H9 (cell line): ENCODE results near the gene LRRC38. TPM values are rescaled to one million over a fixed set of nuclear protein-coding genes. Genes with fewer than 3 reads are reported as not detected.

Source experiments
- DNase-seq: peaks from one replicate; pipeline ENCODE4 v3.0.0-alpha.2; 2017
- H2AFZ ChIP-seq: one replicate; pipeline ENCODE4 v1.6.1; 2013; ENCODE audit warnings: mild to moderate bottlenecking, low read length, control low read depth, moderate library complexity
- H2AK5ac ChIP-seq: 2 replicates; pipeline ENCODE4 v1.6.1; 2013; ENCODE audit warnings: low read length, control low read depth, mixed read lengths; ENCODE audit not compliant: insufficient read length
- H2BK120ac ChIP-seq: one replicate; pipeline ENCODE4 v1.6.1; 2013; ENCODE audit warnings: low read depth, mild to moderate bottlenecking, low read length, control low read depth, inconsistent platforms; ENCODE audit not compliant: poor library complexity, severe bottlenecking
- H2BK12ac ChIP-seq: 2 replicates; pipeline ENCODE4 v1.6.1; 2013; ENCODE audit warnings: low read length, control low read depth, mixed read lengths, low read depth; ENCODE audit not compliant: insufficient read length
- H2BK15ac ChIP-seq: 2 replicates; pipeline ENCODE4 v1.6.1; 2013; ENCODE audit warnings: low read depth, low read length, control low read depth
- H2BK20ac ChIP-seq: one replicate; pipeline ENCODE4 v1.6.1; 2013; ENCODE audit warnings: low read depth, mild to moderate bottlenecking, low read length, control low read depth, inconsistent platforms; ENCODE audit not compliant: poor library complexity, severe bottlenecking
- H2BK5ac ChIP-seq: 2 replicates; pipeline ENCODE4 v1.6.1; 2013; ENCODE audit warnings: low read length, control low read depth, mixed read lengths; ENCODE audit not compliant: insufficient read length
- H3K14ac ChIP-seq: 2 replicates; pipeline ENCODE4 v1.6.1; 2013; ENCODE audit warnings: low read length, control low read depth; ENCODE audit not compliant: insufficient read depth
- H3K18ac ChIP-seq: 2 replicates; pipeline ENCODE4 v1.6.1; 2013; ENCODE audit warnings: low read depth, mild to moderate bottlenecking, mixed read lengths, low read length, control low read depth; ENCODE audit not compliant: insufficient read length
- H3K23ac ChIP-seq: 2 replicates; pipeline ENCODE4 v1.6.1; 2013; ENCODE audit warnings: low read length, control low read depth, mixed read lengths, low read depth; ENCODE audit not compliant: insufficient read length
- H3K23me2 ChIP-seq: 2 replicates; pipeline ENCODE4 v1.6.1; 2013; ENCODE audit warnings: low read depth, mild to moderate bottlenecking, mixed read lengths, low read length, control low read depth; ENCODE audit not compliant: insufficient read length, poor library complexity, severe bottlenecking
- H3K27ac ChIP-seq: 2 replicates; pipeline ENCODE4 v1.5.1; 2013; ENCODE audit warnings: low read length, control low read depth, mixed read lengths, low read depth; ENCODE audit not compliant: insufficient read length
- H3K27me3 ChIP-seq: 2 replicates; pipeline ENCODE4 v1.6.1; 2013; ENCODE audit warnings: low read length, control low read depth, inconsistent platforms; ENCODE audit not compliant: insufficient read depth
- H3K4ac ChIP-seq: 2 replicates; pipeline ENCODE4 v1.6.1; 2013; ENCODE audit warnings: low read depth, mild to moderate bottlenecking, control low read depth, inconsistent platforms, low read length, moderate library complexity
- H3K4me1 ChIP-seq: 2 replicates; pipeline ENCODE4 v1.6.1; 2013; ENCODE audit warnings: low read length, control low read depth, inconsistent platforms; ENCODE audit not compliant: insufficient read depth
- H3K4me2 ChIP-seq: 2 replicates; pipeline ENCODE4 v1.6.1; 2013; ENCODE audit warnings: low read length, control low read depth, mixed read lengths; ENCODE audit not compliant: insufficient read length, insufficient read depth
- H3K56ac ChIP-seq: 2 replicates; pipeline ENCODE4 v1.6.1; 2013; ENCODE audit warnings: low read depth, mild to moderate bottlenecking, mixed read lengths, low read length, control low read depth; ENCODE audit not compliant: insufficient read length
- H3K79me1 ChIP-seq: 2 replicates; pipeline ENCODE4 v1.6.1; 2013; ENCODE audit warnings: low read depth, mild to moderate bottlenecking, moderate library complexity, low read length, control low read depth, inconsistent platforms; ENCODE audit not compliant: insufficient read depth, poor library complexity, severe bottlenecking
- H3K79me2 ChIP-seq: 2 replicates; pipeline ENCODE4 v1.6.1; 2013; ENCODE audit warnings: low read length, control low read depth, inconsistent platforms; ENCODE audit not compliant: insufficient read depth
- H3K9ac ChIP-seq: 2 replicates; pipeline ENCODE4 v1.6.1; 2013; ENCODE audit warnings: low read length, control low read depth, mixed read lengths; ENCODE audit not compliant: insufficient read length; ENCODE audit errors: extremely low read depth
- H3K9me3 ChIP-seq: one replicate; pipeline ENCODE4 v1.6.1; 2013; ENCODE audit warnings: low read depth, low read length, inconsistent platforms; ENCODE audit not compliant: control insufficient read depth
- H3T11ph ChIP-seq: one replicate; pipeline ENCODE4 v1.6.1; 2013; ENCODE audit warnings: mild to moderate bottlenecking, low read length, control low read depth, inconsistent platforms
- H4K20me1 ChIP-seq: one replicate; pipeline ENCODE4 v1.6.1; 2013; ENCODE audit not compliant: control insufficient read depth, insufficient read length, insufficient read depth
- H4K5ac ChIP-seq: 2 replicates; pipeline ENCODE4 v1.6.1; 2013; ENCODE audit warnings: low read depth, mild to moderate bottlenecking, mixed read lengths, low read length, control low read depth; ENCODE audit not compliant: insufficient read length
- H4K8ac ChIP-seq: replicated peaks from 2 replicates; pipeline ENCODE4 v1.6.1; 2013; ENCODE audit warnings: low read length, control low read depth, mixed read lengths, low read depth; ENCODE audit not compliant: insufficient read length
- H4K91ac ChIP-seq: 2 replicates; pipeline ENCODE4 v1.6.1; 2013; ENCODE audit warnings: low read depth, mild to moderate bottlenecking, moderate library complexity, mixed read lengths, low read length, control low read depth; ENCODE audit not compliant: insufficient read length
- H3K27ac Mint-ChIP-seq, 3 experiments: 2 replicates in 2 of 3; 3 replicates in 1 of 3; pipeline ENCODE4 v1.8.0; 2020 to 2021; ENCODE audit warnings: mixed read lengths in 3 of 3, mild to moderate bottlenecking in 1 of 3, moderate library complexity in 1 of 3
- H3K27me3 Mint-ChIP-seq: 2 replicates; pipeline ENCODE4 v1.8.0; 2021; ENCODE audit warnings: low read depth, mild to moderate bottlenecking, moderate library complexity, mixed read lengths
- H3K36me3 Mint-ChIP-seq, 3 experiments: 2 replicates in 2 of 3; 3 replicates in 1 of 3; pipeline ENCODE4 v1.8.0; 2020 to 2021; ENCODE audit warnings: low read depth in 3 of 3, mixed read lengths in 3 of 3; ENCODE audit not compliant: insufficient read depth in 1 of 3
- H3K4me1 Mint-ChIP-seq, 2 experiments: 2 replicates each; pipeline ENCODE4 v1.8.0; 2020; ENCODE audit warnings: mixed read lengths in 2 of 2
- H3K4me3 Mint-ChIP-seq, 2 experiments: 2 replicates in 1 of 2; 3 replicates in 1 of 2; pipeline ENCODE4 v1.8.0; 2020 to 2021; ENCODE audit warnings: mild to moderate bottlenecking in 2 of 2, mixed read lengths in 2 of 2, moderate library complexity in 1 of 2
- H3K9me3 Mint-ChIP-seq, 2 experiments: 2 replicates in 1 of 2; 3 replicates in 1 of 2; pipeline ENCODE4 v1.8.0; 2020; ENCODE audit warnings: mild to moderate bottlenecking in 2 of 2, mixed read lengths in 2 of 2, moderate library complexity in 1 of 2
- WGBS: extraction: QIAGEN DNeasy Blood & Tissue Kit; methylation state at CpG from one replicate; pipeline ENCODE4 v1.1.7; 2013; ENCODE audit warnings: missing lambda C conversion rate, low lambda C conversion rate, mixed read lengths; ENCODE audit not compliant: insufficient read length; ENCODE audit errors: extremely low coverage; 5-methylcytosine and 5-hydroxymethylcytosine counted together
- total RNA-seq: library from RNA; stranded (reverse); gene quantifications from 2 replicates; pipeline ENCODE4 v1.2.1, GENCODE V29; 2021
- TF ChIP-seq, protein P1 (sequence below): fragments of 200-600 bp; sonication (generic); conservative IDR thresholded peaks from 3 replicates; pipeline ENCODE4 v1.8.0; 2021; ENCODE audit warnings: antibody characterized with exemption, mild to moderate bottlenecking

The LRRC38 gene
- total RNA-seq, 1 experiment from 2014 or later: 0.72 TPM

DNA sequence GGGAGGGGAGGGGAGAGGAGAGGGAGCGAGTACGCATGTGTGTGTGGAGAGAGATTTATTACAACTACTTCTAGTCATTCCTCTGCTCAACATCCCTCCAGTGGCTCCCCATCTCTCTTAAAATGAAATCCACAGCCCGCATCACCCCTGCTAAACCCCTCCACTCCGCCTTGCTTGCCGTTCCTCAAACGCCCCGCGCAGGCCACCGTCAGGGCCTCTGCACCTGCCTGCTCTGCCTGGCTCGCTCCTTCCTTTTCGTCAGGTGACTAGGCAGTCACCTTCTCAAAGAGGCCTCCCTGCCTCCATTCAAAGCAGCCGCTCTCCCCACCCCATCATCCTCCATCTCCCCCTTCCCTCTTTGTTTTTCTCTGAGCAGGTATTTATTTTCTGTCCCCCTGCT lies 29.9 kb downstream of the LRRC38 start:
- no peaks in the 10 kb centered on the region for H3K23me2 ChIP-seq
- no peak overlapping the region for H2BK120ac ChIP-seq
- H3K79me2 ChIP-seq: no peaks in the 10 kb centered on the region
- no peak overlapping the region for H3K27ac ChIP-seq
- DNase-seq: no peak
- no peak overlapping the region for H3K4ac ChIP-seq
- no peak overlapping the region for H3K9ac ChIP-seq
- Mint-ChIP-seq H3K4me1 (no peaks in the 10 kb centered on the region), H3K4me3 (no peak overlapping the region), H3K36me3 (no peaks in the 10 kb centered on the region), H3K9me3 (peaks cover 0 to 45% of the 10 kb centered on the region in 2 experiments; a peak in 3 of 5 replicates), H3K27ac (no peak overlapping the region), H3K27me3 (peaks cover 3% of the 10 kb centered on the region)
- H3K4me1 ChIP-seq: no peaks in the 10 kb centered on the region
- no peak overlapping the region for H4K91ac ChIP-seq
- no peak overlapping the region for H2BK12ac ChIP-seq
- H3K56ac ChIP-seq: no peak overlapping the region
- WGBS: no CpG with 5 or more reads among the region's 12 CpGs
- no peak overlapping the region for H3K18ac ChIP-seq
- no peak overlapping the region for H3K14ac ChIP-seq
- no peaks in the 10 kb centered on the region for H3K79me1 ChIP-seq
- H2AFZ ChIP-seq: no peak overlapping the region
- no peak overlapping the region for H3K23ac ChIP-seq
- H4K5ac ChIP-seq: no peak overlapping the region
- no peaks in the 10 kb centered on the region for H4K20me1 ChIP-seq
- H2AK5ac ChIP-seq: no peak overlapping the region
- no peak overlapping the region for H2BK15ac ChIP-seq
- H4K8ac ChIP-seq: no peak overlapping the region
- no peak overlapping the region for H2BK5ac ChIP-seq
- H2BK20ac ChIP-seq: no peak overlapping the region
- H3K9me3 ChIP-seq: no peaks in the 10 kb centered on the region
- H3K4me2 ChIP-seq: no peak overlapping the region
- TF ChIP-seq, protein P1, sequence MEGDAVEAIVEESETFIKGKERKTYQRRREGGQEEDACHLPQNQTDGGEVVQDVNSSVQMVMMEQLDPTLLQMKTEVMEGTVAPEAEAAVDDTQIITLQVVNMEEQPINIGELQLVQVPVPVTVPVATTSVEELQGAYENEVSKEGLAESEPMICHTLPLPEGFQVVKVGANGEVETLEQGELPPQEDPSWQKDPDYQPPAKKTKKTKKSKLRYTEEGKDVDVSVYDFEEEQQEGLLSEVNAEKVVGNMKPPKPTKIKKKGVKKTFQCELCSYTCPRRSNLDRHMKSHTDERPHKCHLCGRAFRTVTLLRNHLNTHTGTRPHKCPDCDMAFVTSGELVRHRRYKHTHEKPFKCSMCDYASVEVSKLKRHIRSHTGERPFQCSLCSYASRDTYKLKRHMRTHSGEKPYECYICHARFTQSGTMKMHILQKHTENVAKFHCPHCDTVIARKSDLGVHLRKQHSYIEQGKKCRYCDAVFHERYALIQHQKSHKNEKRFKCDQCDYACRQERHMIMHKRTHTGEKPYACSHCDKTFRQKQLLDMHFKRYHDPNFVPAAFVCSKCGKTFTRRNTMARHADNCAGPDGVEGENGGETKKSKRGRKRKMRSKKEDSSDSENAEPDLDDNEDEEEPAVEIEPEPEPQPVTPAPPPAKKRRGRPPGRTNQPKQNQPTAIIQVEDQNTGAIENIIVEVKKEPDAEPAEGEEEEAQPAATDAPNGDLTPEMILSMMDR: no peak
- no peaks in the 10 kb centered on the region for H3K27me3 ChIP-seq
- no peak overlapping the region for H3T11ph ChIP-seq
